ENCODE results near the gene RNU6-1.
A peak's percentile ranks its signal among the peaks of the same experiment; 100 is the strongest.

The RNU6-1 gene

GRCh38 chr15:67823314-67824196, 16.3 kb downstream of the RNU6-1 start:
- Histone ChIP-seq H3K4me3 (ENCODE audit: low read depth, low read length) (peak overlapping the region; percentile 39), H3K4me1 (ENCODE audit: control insufficient read depth, insufficient read depth, low read length) (peaks cover 9% of the 10 kb centered on the region), H3K9me3 (ENCODE audit: control insufficient read depth, insufficient read depth, low read length) (no peaks in the 10 kb centered on the region), H3K9ac (ENCODE audit: low read depth, low read length) (no peak overlapping the region), H3K27me3 (ENCODE audit: control insufficient read depth, insufficient read depth, low read length) (peaks cover 92% of the 10 kb centered on the region), H3K36me3 (ENCODE audit: control insufficient read depth, insufficient read depth, low read length) (no peaks in the 10 kb centered on the region)

- peak overlapping the region; percentile 32 for H3K4me3 ChIP-seq (ENCODE audit: low read depth, low read length)
- H3K9me3 ChIP-seq (ENCODE audit: control insufficient read depth, insufficient read depth, low read length): no peaks in the 10 kb centered on the region
- H3K9ac ChIP-seq (ENCODE audit: low read depth, low read length): no peak overlapping the region
- no peaks in the 10 kb centered on the region for H3K36me3 ChIP-seq (ENCODE audit: control insufficient read depth, insufficient read depth, low read length)
- peaks cover 9% of the 10 kb centered on the region for H3K4me1 ChIP-seq (ENCODE audit: control insufficient read depth, insufficient read depth, low read length)
- H3K27me3 ChIP-seq (ENCODE audit: control insufficient read depth, insufficient read depth, low read length): peaks cover 92% of the 10 kb centered on the region
Observed at GRCh38 chr15:67822537-67823313, 17.1 kb downstream of the RNU6-1 start.

- H3K9ac ChIP-seq (ENCODE audit: low read depth, low read length): no peak overlapping the region
- H3K27me3 ChIP-seq (ENCODE audit: control insufficient read depth, insufficient read depth, low read length): peaks cover 94% of the 10 kb centered on the region
- H3K36me3 ChIP-seq (ENCODE audit: control insufficient read depth, insufficient read depth, low read length): no peaks in the 10 kb centered on the region
- H3K4me3 ChIP-seq (ENCODE audit: low read depth, low read length): peak overlapping the region; percentile 45
- peaks cover 9% of the 10 kb centered on the region for H3K4me1 ChIP-seq (ENCODE audit: control insufficient read depth, insufficient read depth, low read length)
- no peaks in the 10 kb centered on the region for H3K9me3 ChIP-seq (ENCODE audit: control insufficient read depth, insufficient read depth, low read length)
Observed at GRCh38 chr15:67821784-67822440, 17.9 kb downstream of the RNU6-1 start.

- no peaks in the 10 kb centered on the region for H3K9me3 ChIP-seq (ENCODE audit: control insufficient read depth, insufficient read depth, low read length)
- H3K36me3 ChIP-seq (ENCODE audit: control insufficient read depth, insufficient read depth, low read length): no peaks in the 10 kb centered on the region
- peak overlapping the region; percentile 45 for H3K4me3 ChIP-seq (ENCODE audit: low read depth, low read length)
- H3K27me3 ChIP-seq (ENCODE audit: control insufficient read depth, insufficient read depth, low read length): peaks cover 93% of the 10 kb centered on the region
- H3K9ac ChIP-seq (ENCODE audit: low read depth, low read length): no peak overlapping the region
- peaks cover 9% of the 10 kb centered on the region for H3K4me1 ChIP-seq (ENCODE audit: control insufficient read depth, insufficient read depth, low read length)
Observed at GRCh38 chr15:67820992-67821783, 18.7 kb downstream of the RNU6-1 start.

GRCh38 chr15:67820122-67820991, 19.5 kb downstream of the RNU6-1 start:
- Histone ChIP-seq H3K36me3 (ENCODE audit: control insufficient read depth, insufficient read depth, low read length) (no peaks in the 10 kb centered on the region), H3K4me1 (ENCODE audit: control insufficient read depth, insufficient read depth, low read length) (peaks cover 9% of the 10 kb centered on the region), H3K9ac (ENCODE audit: low read depth, low read length) (no peak overlapping the region), H3K4me3 (ENCODE audit: low read depth, low read length) (peak overlapping the region; percentile 43), H3K27me3 (ENCODE audit: control insufficient read depth, insufficient read depth, low read length) (peaks cover 88% of the 10 kb centered on the region), H3K9me3 (ENCODE audit: control insufficient read depth, insufficient read depth, low read length) (no peaks in the 10 kb centered on the region)

- Histone ChIP-seq H3K36me3 (ENCODE audit: control insufficient read depth, insufficient read depth, low read length) (no peaks in the 10 kb centered on the region), H3K27me3 (ENCODE audit: control insufficient read depth, insufficient read depth, low read length) (peaks cover 83% of the 10 kb centered on the region), H3K9ac (ENCODE audit: low read depth, low read length) (no peak overlapping the region), H3K9me3 (ENCODE audit: control insufficient read depth, insufficient read depth, low read length) (no peaks in the 10 kb centered on the region), H3K4me3 (ENCODE audit: low read depth, low read length) (peak overlapping the region; percentile 43), H3K4me1 (ENCODE audit: control insufficient read depth, insufficient read depth, low read length) (peaks cover 5% of the 10 kb centered on the region)
Observed at GRCh38 chr15:67819636-67820035, 20.2 kb downstream of the RNU6-1 start.

GRCh38 chr15:67818464-67818863, 21.4 kb downstream of the RNU6-1 start:
- Histone ChIP-seq H3K9me3 (ENCODE audit: control insufficient read depth, insufficient read depth, low read length) (no peaks in the 10 kb centered on the region), H3K4me1 (ENCODE audit: control insufficient read depth, insufficient read depth, low read length) (peaks cover 3% of the 10 kb centered on the region), H3K9ac (ENCODE audit: low read depth, low read length) (no peak overlapping the region), H3K36me3 (ENCODE audit: control insufficient read depth, insufficient read depth, low read length) (no peaks in the 10 kb centered on the region), H3K4me3 (ENCODE audit: low read depth, low read length) (no peak overlapping the region), H3K27me3 (ENCODE audit: control insufficient read depth, insufficient read depth, low read length) (peaks cover 71% of the 10 kb centered on the region)

GRCh38 chr15:67816668-67817067, 23.2 kb downstream of the RNU6-1 start:
- peaks cover 56% of the 10 kb centered on the region for H3K27me3 ChIP-seq (ENCODE audit: control insufficient read depth, insufficient read depth, low read length)
- H3K36me3 ChIP-seq (ENCODE audit: control insufficient read depth, insufficient read depth, low read length): no peaks in the 10 kb centered on the region
- H3K4me1 ChIP-seq (ENCODE audit: control insufficient read depth, insufficient read depth, low read length): peaks cover 6% of the 10 kb centered on the region
- H3K9me3 ChIP-seq (ENCODE audit: control insufficient read depth, insufficient read depth, low read length): no peaks in the 10 kb centered on the region
- H3K4me3 ChIP-seq (ENCODE audit: low read depth, low read length): no peak overlapping the region
- no peak overlapping the region for H3K9ac ChIP-seq (ENCODE audit: low read depth, low read length)

- Histone ChIP-seq H3K27me3 (ENCODE audit: control insufficient read depth, insufficient read depth, low read length) (peaks cover 41% of the 10 kb centered on the region), H3K9me3 (ENCODE audit: control insufficient read depth, insufficient read depth, low read length) (no peaks in the 10 kb centered on the region)
Observed at GRCh38 chr15:67815036-67815592, 24.7 kb downstream of the RNU6-1 start.

GRCh38 chr15:67813104-67813634, 26.7 kb downstream of the RNU6-1 start:
- Histone ChIP-seq H3K9me3 (ENCODE audit: control insufficient read depth, insufficient read depth, low read length) (no peaks in the 10 kb centered on the region), H3K4me3 (ENCODE audit: low read depth, low read length) (no peak overlapping the region), H3K27me3 (ENCODE audit: control insufficient read depth, insufficient read depth, low read length) (peaks cover 22% of the 10 kb centered on the region), H3K4me1 (ENCODE audit: control insufficient read depth, insufficient read depth, low read length) (peaks cover 3% of the 10 kb centered on the region), H3K36me3 (ENCODE audit: control insufficient read depth, insufficient read depth, low read length) (no peaks in the 10 kb centered on the region), H3K9ac (ENCODE audit: low read depth, low read length) (no peak overlapping the region)

More at GRCh38 chr15:67815036-67815592, 24.7 kb downstream of the RNU6-1 start:
- H3K4me3 ChIP-seq (ENCODE audit: low read depth, low read length): no peak overlapping the region
- no peak overlapping the region for H3K9ac ChIP-seq (ENCODE audit: low read depth, low read length)
- H3K4me1 ChIP-seq (ENCODE audit: control insufficient read depth, insufficient read depth, low read length): peaks cover 6% of the 10 kb centered on the region
- H3K36me3 ChIP-seq (ENCODE audit: control insufficient read depth, insufficient read depth, low read length): no peaks in the 10 kb centered on the region
